ENCODE data around the gene PDLIM5. TPM values are rescaled to one million over a fixed set of nuclear protein-coding genes. Genes with fewer than 3 reads are reported as not detected.

The PDLIM5 gene
- total RNA-seq, 1 experiment from 2014 or later: 58.0 TPM

- no peak overlapping the region for H4K5ac ChIP-seq (ENCODE audit: insufficient read length, low read depth, low read length)
- Mint-ChIP-seq H3K27ac (no peak overlapping the region), H3K9me3 (no peaks in the 10 kb centered on the region), H3K36me3 (ENCODE audit: insufficient read depth in 1 of 3, low read depth in 3 of 3) (no peaks in the 10 kb centered on the region), H3K4me1 (peaks cover 14 to 23% of the 10 kb centered on the region in 2 experiments), H3K27me3 (ENCODE audit: low read depth) (no peaks in the 10 kb centered on the region), H3K4me3 (no peak overlapping the region)
- H2BK5ac ChIP-seq (ENCODE audit: insufficient read length, low read length): no peak overlapping the region
- H2BK12ac ChIP-seq (ENCODE audit: insufficient read length, low read depth, low read length): no peak overlapping the region
- no peak overlapping the region for H3K9ac ChIP-seq (ENCODE audit: extremely low read depth, insufficient read length, low read length)
- no peaks in the 10 kb centered on the region for H3K23me2 ChIP-seq (ENCODE audit: insufficient read length, low read depth, low read length, poor library complexity, severe bottlenecking)
- no peaks in the 10 kb centered on the region for H3K79me1 ChIP-seq (ENCODE audit: insufficient read depth, low read depth, low read length, poor library complexity, severe bottlenecking)
- no peak overlapping the region for H3K56ac ChIP-seq (ENCODE audit: insufficient read length, low read depth, low read length)
- H3K79me2 ChIP-seq (ENCODE audit: insufficient read depth, low read length): no peaks in the 10 kb centered on the region
- no peak overlapping the region for H2BK120ac ChIP-seq (ENCODE audit: low read depth, low read length, poor library complexity, severe bottlenecking)
- H3K14ac ChIP-seq (ENCODE audit: insufficient read depth, low read length): no peak overlapping the region
- H3K4me1 ChIP-seq (ENCODE audit: insufficient read depth, low read length): no peaks in the 10 kb centered on the region
- H3K27me3 ChIP-seq (ENCODE audit: insufficient read depth, low read length): no peaks in the 10 kb centered on the region
- no peak overlapping the region for H2BK15ac ChIP-seq (ENCODE audit: low read depth, low read length)
- no peak for TF ChIP-seq CTCF (conservative IDR thresholded peaks at IDR 0.05)
- no peak overlapping the region for H3K4me2 ChIP-seq (ENCODE audit: insufficient read depth, insufficient read length, low read length)
- DNase-seq: no peak
- no peak overlapping the region for H3K23ac ChIP-seq (ENCODE audit: insufficient read length, low read depth, low read length)
- no peak overlapping the region for H3K4ac ChIP-seq (ENCODE audit: low read depth, low read length)
- no peak overlapping the region for H3T11ph ChIP-seq (ENCODE audit: low read length)
- H2BK20ac ChIP-seq (ENCODE audit: low read depth, low read length, poor library complexity, severe bottlenecking): no peak overlapping the region
- no peak overlapping the region for H2AK5ac ChIP-seq (ENCODE audit: insufficient read length, low read length)
- no peak overlapping the region for H2AFZ ChIP-seq (ENCODE audit: low read length)
- no peak overlapping the region for H3K27ac ChIP-seq (ENCODE audit: insufficient read length, low read depth, low read length)
- H3K9me3 ChIP-seq (ENCODE audit: control insufficient read depth, low read depth, low read length): no peaks in the 10 kb centered on the region
- H4K8ac ChIP-seq (replicated peaks; ENCODE audit: insufficient read length, low read depth, low read length): no peak overlapping the region
- no peak overlapping the region for H4K91ac ChIP-seq (ENCODE audit: insufficient read length, low read depth, low read length)
- WGBS (ENCODE audit: extremely low coverage, insufficient read length, low lambda C conversion rate): no CpG with 5 or more reads among the region's 2 CpGs
- H4K20me1 ChIP-seq (ENCODE audit: control insufficient read depth, insufficient read depth, insufficient read length): no peaks in the 10 kb centered on the region
- no peak overlapping the region for H3K18ac ChIP-seq (ENCODE audit: insufficient read length, low read depth, low read length)
Observed at GRCh38 chr4:94578195-94578594, 126.5 kb downstream of the PDLIM5 start.

Data from H9 (cell line).